ENCODE data around the gene DUOX1.
A peak's percentile ranks its signal among the peaks of the same experiment; 100 is the strongest.

Gene DUOX1

DNA sequence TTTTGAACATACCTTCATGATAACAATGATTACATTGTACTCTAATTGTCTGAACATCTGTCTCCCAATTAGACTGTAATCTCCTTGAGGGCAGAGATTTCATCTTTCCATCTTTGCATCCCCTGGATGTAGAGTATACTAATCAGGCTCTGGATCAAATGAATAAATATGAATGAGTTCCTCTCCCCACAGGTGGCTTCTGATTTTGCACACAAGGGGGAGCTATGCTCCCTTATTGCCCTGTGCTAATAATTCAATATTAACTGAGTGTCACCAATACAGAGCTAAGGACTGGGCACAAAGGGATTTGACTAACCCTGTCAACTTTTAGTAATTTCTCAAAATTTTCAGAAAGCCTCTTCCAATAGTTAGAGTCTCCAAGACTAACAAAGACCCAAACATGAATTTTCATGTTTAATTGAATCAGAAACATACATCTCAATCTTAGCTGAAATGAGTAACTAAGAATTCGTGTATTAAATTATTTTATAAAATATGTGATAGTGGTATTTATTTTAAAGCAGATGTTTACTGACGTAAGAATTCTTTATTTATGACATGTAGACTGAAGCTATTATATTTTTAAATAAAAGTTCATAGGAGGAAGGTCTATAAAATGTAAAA is 3.1 kb upstream of the DUOX1 start:
- ATAC-seq (ENCODE audit: insufficient read depth, low read depth) (peak; percentile 64), DNase-seq (peak; percentile 39)
- Histone ChIP-seq H3K4me1 (ENCODE audit: insufficient read depth, low read length) (no peaks in the 10 kb centered on the region), H3K36me3 (ENCODE audit: insufficient read depth, low read length) (no peaks in the 10 kb centered on the region), H3K27ac (ENCODE audit: low read length) (no peak overlapping the region), H3K27me3 (ENCODE audit: insufficient read depth, low read length, poor library complexity) (peaks cover 8% of the 10 kb centered on the region), H3K9me3 (ENCODE audit: insufficient read depth, low read length, severe bottlenecking) (no peaks in the 10 kb centered on the region), H2AFZ (ENCODE audit: low read depth, low read length) (no peak overlapping the region), H4K20me1 (ENCODE audit: insufficient read depth, low read length) (no peaks in the 10 kb centered on the region; the same call in 1 of the 2 replicates), H3K4me3 (ENCODE audit: low read depth in 1 of 2, low read length in 2 of 2) (no peak overlapping the region), H3K79me2 (ENCODE audit: insufficient read depth, low read length) (no peaks in the 10 kb centered on the region), H3K4me2 (ENCODE audit: insufficient read depth, low read length) (no peak overlapping the region), H3K9ac (ENCODE audit: low read depth, low read length) (no peak overlapping the region)
- TF ChIP-seq, protein P1, sequence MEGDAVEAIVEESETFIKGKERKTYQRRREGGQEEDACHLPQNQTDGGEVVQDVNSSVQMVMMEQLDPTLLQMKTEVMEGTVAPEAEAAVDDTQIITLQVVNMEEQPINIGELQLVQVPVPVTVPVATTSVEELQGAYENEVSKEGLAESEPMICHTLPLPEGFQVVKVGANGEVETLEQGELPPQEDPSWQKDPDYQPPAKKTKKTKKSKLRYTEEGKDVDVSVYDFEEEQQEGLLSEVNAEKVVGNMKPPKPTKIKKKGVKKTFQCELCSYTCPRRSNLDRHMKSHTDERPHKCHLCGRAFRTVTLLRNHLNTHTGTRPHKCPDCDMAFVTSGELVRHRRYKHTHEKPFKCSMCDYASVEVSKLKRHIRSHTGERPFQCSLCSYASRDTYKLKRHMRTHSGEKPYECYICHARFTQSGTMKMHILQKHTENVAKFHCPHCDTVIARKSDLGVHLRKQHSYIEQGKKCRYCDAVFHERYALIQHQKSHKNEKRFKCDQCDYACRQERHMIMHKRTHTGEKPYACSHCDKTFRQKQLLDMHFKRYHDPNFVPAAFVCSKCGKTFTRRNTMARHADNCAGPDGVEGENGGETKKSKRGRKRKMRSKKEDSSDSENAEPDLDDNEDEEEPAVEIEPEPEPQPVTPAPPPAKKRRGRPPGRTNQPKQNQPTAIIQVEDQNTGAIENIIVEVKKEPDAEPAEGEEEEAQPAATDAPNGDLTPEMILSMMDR (IDR thresholded peaks at IDR 0.05; ENCODE audit: borderline replicate concordance, extremely low read depth, low read length, poor library complexity, severe bottlenecking), result peak; percentile 70
- TF ChIP-seq EZH2 (IDR thresholded peaks at IDR 0.05; ENCODE audit: borderline replicate concordance, low read depth, low read length, severe bottlenecking), result no peak

DNA sequence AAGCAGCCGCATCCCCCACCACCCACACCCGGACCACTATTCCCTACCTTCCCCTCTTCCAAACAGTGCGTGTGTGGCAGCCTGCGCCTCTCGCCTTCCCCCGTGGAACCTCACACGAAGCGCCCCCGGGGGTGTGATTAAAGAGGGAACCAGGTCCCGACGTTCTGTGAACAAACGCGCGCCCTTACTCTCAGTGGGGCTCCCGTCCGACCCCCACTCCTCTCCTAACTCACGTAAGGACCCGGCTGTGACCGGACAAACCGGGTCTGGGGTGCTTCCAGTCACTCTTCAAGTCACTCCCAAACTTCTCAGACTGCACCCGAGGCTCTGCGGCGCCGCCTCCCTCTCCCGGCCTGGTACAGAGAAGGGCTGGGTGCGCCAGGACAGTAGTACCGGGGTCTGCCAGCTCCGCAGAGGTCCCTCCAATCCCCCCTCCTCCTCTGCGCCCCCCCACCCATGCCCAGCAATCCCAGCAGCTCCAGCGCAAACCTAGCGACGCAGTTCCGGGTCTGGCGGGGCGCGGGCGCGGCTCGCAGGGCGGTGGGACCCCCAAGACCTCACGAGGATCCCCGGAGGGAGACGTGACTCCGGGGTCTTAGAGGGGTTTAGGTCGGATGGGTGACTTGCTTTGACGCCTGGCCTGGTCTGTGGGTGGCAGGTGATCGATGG is 689 bp upstream of the DUOX1 start:
- H3K79me2 ChIP-seq (ENCODE audit: insufficient read depth, low read length), result no peaks in the 10 kb centered on the region
- no peaks in the 10 kb centered on the region for H3K9me3 ChIP-seq (ENCODE audit: insufficient read depth, low read length, severe bottlenecking)
- ATAC-seq (ENCODE audit: insufficient read depth, low read depth) (no peak), DNase-seq (no peak)
- no peak overlapping the region for H2AFZ ChIP-seq (ENCODE audit: low read depth, low read length)
- H3K4me2 ChIP-seq (ENCODE audit: insufficient read depth, low read length), result no peak overlapping the region
- H3K36me3 ChIP-seq (ENCODE audit: insufficient read depth, low read length), result no peaks in the 10 kb centered on the region
- TF ChIP-seq, protein P1 (IDR thresholded peaks at IDR 0.05; ENCODE audit: borderline replicate concordance, extremely low read depth, low read length, poor library complexity, severe bottlenecking), result no peak
- TF ChIP-seq EZH2 (IDR thresholded peaks at IDR 0.05; ENCODE audit: borderline replicate concordance, low read depth, low read length, severe bottlenecking), result no peak
- H3K4me1 ChIP-seq (ENCODE audit: insufficient read depth, low read length), result no peaks in the 10 kb centered on the region
- no peak overlapping the region for H3K9ac ChIP-seq (ENCODE audit: low read depth, low read length)
- H4K20me1 ChIP-seq (ENCODE audit: insufficient read depth, low read length), result no peaks in the 10 kb centered on the region; the same call in 1 of the 2 replicates
- H3K27ac ChIP-seq (ENCODE audit: low read length), result no peak overlapping the region
- H3K27me3 ChIP-seq (ENCODE audit: insufficient read depth, low read length, poor library complexity), result peaks cover 5% of the 10 kb centered on the region
- H3K4me3 ChIP-seq (ENCODE audit: low read depth in 1 of 2, low read length in 2 of 2), result no peak overlapping the region

DNA sequence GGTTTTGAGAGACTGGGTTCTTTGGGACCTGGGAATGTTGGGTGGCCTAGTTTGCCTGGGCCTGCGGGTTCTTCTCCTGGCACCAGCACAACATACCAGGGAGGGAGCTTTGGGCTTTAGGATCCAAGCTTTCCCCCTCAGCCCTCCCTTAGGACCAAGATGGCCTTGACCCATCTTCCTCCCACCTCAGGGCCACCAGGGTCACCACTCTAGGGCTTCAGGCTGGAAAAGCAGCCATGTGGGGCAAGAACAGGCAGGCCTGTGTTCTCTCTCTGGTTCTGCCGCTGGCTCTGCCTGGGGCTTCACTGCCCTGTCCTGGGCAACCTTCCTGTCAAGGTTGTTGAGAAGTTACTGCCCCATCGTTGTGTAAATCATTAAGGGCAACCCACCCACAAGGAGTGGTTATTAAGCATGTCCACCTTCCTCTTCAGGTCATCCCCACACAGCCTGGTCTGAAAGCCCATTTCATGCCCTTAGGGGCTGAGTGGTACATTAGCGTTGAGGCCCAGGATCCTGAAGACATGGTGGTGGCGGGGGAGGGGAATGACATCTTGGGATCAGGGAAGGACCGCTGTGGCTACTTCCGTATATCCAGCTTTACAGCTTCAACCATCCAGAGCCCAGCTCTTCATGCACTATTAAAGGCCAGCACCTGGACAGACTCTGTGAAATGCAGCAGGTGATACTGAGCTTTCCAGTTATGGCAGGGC is 652 bp downstream of the DUOX1 start:
- no peak overlapping the region for H3K9ac ChIP-seq (ENCODE audit: low read depth, low read length)
- H3K9me3 ChIP-seq (ENCODE audit: insufficient read depth, low read length, severe bottlenecking), result no peaks in the 10 kb centered on the region
- H2AFZ ChIP-seq (ENCODE audit: low read depth, low read length), result no peak overlapping the region
- DNase-seq, result no peak
- no peaks in the 10 kb centered on the region; the same call in 1 of the 2 replicates for H4K20me1 ChIP-seq (ENCODE audit: insufficient read depth, low read length)
- H3K4me1 ChIP-seq (ENCODE audit: insufficient read depth, low read length), result no peaks in the 10 kb centered on the region
- no peak overlapping the region for H3K4me3 ChIP-seq (ENCODE audit: low read depth in 1 of 2, low read length in 2 of 2)
- H3K4me2 ChIP-seq (ENCODE audit: insufficient read depth, low read length), result no peak overlapping the region
- no peak for ATAC-seq (ENCODE audit: insufficient read depth, low read depth)
- TF ChIP-seq EZH2 (IDR thresholded peaks at IDR 0.05; ENCODE audit: borderline replicate concordance, low read depth, low read length, severe bottlenecking), result no peak
- TF ChIP-seq, protein P1 (IDR thresholded peaks at IDR 0.05; ENCODE audit: borderline replicate concordance, extremely low read depth, low read length, poor library complexity, severe bottlenecking), result no peak
- no peaks in the 10 kb centered on the region for H3K79me2 ChIP-seq (ENCODE audit: insufficient read depth, low read length)
- H3K27ac ChIP-seq (ENCODE audit: low read length), result no peak overlapping the region
- no peaks in the 10 kb centered on the region for H3K36me3 ChIP-seq (ENCODE audit: insufficient read depth, low read length)
- H3K27me3 ChIP-seq (ENCODE audit: insufficient read depth, low read length, poor library complexity), result peaks cover 4% of the 10 kb centered on the region
